HG02798 (cell line): ENCODE results near the gene KCNJ10.

Source experiments
- ATAC-seq: cut with Tn5 transposase; IDR thresholded peaks from one replicate; pipeline ENCODE4 v1.9.1; 2021; ENCODE audit warnings: mild to moderate bottlenecking; ENCODE audit not compliant: unreplicated experiment, poor library complexity

The KCNJ10 gene

DNA sequence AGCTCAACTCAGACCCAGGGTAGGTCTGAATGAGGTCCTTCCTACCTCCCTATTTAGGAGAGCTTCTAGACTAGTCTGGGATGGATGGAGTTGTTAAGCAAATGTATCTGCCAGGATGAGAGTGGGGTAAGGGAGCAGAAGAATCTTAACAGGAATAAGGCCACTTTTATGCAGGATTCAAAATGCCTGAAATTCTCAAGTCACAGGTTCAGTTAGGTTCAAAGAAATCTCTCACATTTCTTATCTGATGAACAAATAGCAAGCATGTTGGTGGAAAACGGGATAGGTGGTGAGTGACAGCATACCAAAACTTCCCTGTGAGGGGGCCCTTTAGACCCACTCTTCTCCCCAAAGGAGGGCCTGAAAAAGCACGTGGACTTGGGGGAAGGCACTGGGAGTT lies 118.9 kb downstream of the KCNJ10 start:
- ATAC-seq, result no peak

DNA sequence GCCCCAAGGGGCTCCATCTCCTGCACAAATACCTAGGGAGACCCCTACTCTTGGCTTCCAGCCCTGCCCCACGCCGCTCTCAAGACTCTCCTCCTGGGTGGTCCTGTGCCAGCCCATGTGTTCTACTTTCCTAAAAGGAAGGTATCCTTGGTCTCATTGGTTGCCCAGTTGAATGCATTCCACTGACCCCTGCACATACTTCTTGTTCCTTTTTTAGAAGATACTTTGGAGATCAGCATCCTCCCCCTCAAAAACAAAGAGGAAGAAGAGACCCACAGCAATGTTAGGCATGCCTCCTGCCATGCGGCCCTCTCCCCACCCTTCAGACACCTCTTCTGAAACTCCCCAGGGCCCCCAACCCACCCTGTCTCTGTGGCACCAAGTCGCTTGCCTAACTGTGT lies 120.0 kb downstream of the KCNJ10 start:
- ATAC-seq, result no peak

DNA sequence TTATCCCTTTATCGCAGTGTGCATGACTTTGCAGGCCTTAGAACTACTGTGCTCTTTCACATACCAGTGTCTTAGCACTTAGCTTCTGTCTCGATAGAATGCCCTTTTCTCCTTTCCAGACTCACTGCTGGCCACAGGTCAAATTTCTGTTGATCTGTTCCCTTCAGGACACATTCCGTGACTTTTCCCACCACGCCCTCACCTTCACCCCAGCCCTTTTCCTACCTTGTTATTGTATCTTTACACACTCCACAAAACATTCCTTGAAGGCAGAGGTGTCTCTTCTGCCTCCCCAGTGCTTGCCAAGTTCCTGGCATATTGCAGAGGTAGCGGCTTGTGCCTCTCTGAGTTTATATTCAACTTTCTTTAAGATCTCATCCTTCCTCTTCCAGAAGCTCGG lies 120.8 kb downstream of the KCNJ10 start:
- no peak for ATAC-seq
